ENCODE data around the gene LEKR1.

Gene LEKR1

GRCh38 chr3:156836701-156837100 is 10.5 kb downstream of the LEKR1 start:
- H3K4me3 ChIP-seq (replicated peaks; ENCODE audit: low read depth, low read length): no peak overlapping the region
- no peak for TF ChIP-seq CTCF (IDR thresholded peaks at IDR 0.05; ENCODE audit: low read depth, low read length, missing control alignments)
- DNase-seq (ENCODE audit: extremely low read depth, low read depth): no peak

- no peak overlapping the region for H3K4me3 ChIP-seq (replicated peaks; ENCODE audit: low read depth, low read length)
- DNase-seq (ENCODE audit: extremely low read depth, low read depth): no peak
- TF ChIP-seq CTCF (IDR thresholded peaks at IDR 0.05; ENCODE audit: low read depth, low read length, missing control alignments): no peak
Observed at GRCh38 chr3:156837115-156837514, 11.0 kb downstream of the LEKR1 start.

GRCh38 chr3:156838035-156838434 is 11.9 kb downstream of the LEKR1 start:
- DNase-seq (ENCODE audit: extremely low read depth, low read depth): no peak
- no peak overlapping the region for H3K4me3 ChIP-seq (replicated peaks; ENCODE audit: low read depth, low read length)
- TF ChIP-seq CTCF (IDR thresholded peaks at IDR 0.05; ENCODE audit: low read depth, low read length, missing control alignments): no peak

GRCh38 chr3:156840826-156841689 is 14.9 kb downstream of the LEKR1 start:
- DNase-seq (ENCODE audit: extremely low read depth, low read depth): no peak
- no peak for TF ChIP-seq CTCF (IDR thresholded peaks at IDR 0.05; ENCODE audit: low read depth, low read length, missing control alignments)
- no peak overlapping the region for H3K4me3 ChIP-seq (replicated peaks; ENCODE audit: low read depth, low read length)

- no peak for DNase-seq (ENCODE audit: extremely low read depth, low read depth)
- no peak overlapping the region for H3K4me3 ChIP-seq (replicated peaks; ENCODE audit: low read depth, low read length)
- TF ChIP-seq CTCF (IDR thresholded peaks at IDR 0.05; ENCODE audit: low read depth, low read length, missing control alignments): no peak
Observed at GRCh38 chr3:156843071-156843808, 17.1 kb downstream of the LEKR1 start.

- DNase-seq (ENCODE audit: extremely low read depth, low read depth): no peak
- H3K4me3 ChIP-seq (replicated peaks; ENCODE audit: low read depth, low read length): no peak overlapping the region
- no peak for TF ChIP-seq CTCF (IDR thresholded peaks at IDR 0.05; ENCODE audit: low read depth, low read length, missing control alignments)
Observed at GRCh38 chr3:156847752-156848448, 21.7 kb downstream of the LEKR1 start.

All from HFF-Myc (cell line).